HEK293 (cell line): ENCODE results near the gene PDE4D.

Source experiments
- CTCF ChIA-PET: fragments of 350-600 bp; formaldehyde crosslinking; extraction: SDS; loops from one replicate; lab custom pipeline; 2021; ENCODE audit warnings: antibody characterized with exemption; lab: Yijun Ruan, JAX
- POLR2A ChIA-PET: fragments of 300-600 bp; formaldehyde crosslinking; extraction: SDS; loops from one replicate; lab custom pipeline; 2020; ENCODE audit warnings: antibody characterized with exemption, inconsistent platforms; lab: Yijun Ruan, JAX
- H3K27ac ChIP-seq: fragments of 200-500 bp; sonication (Bioruptor generic); 2 replicates; pipeline ENCODE4 v1.5.1; 2014; ENCODE audit warnings: low read depth, low read length, control low read depth, inconsistent platforms; ENCODE audit errors: extremely low read depth
- H3K36me3 ChIP-seq, 2 experiments: fragments of 200-500 bp in 1 of 2; sonication (Bioruptor generic) in 1 of 2; 1 replicate in 1 of 2; 2 replicates in 1 of 2; pipeline ENCODE4 v1.5.1; 2014 to 2017; ENCODE audit warnings: inconsistent platforms in 2 of 2, low read length in 2 of 2; ENCODE audit not compliant: control insufficient read depth in 2 of 2, insufficient read depth in 1 of 2
- H3K4me1 ChIP-seq: fragments of 200-500 bp; sonication (Bioruptor generic); 2 replicates; pipeline ENCODE4 v1.5.1; 2014; ENCODE audit warnings: mild to moderate bottlenecking, low read length, inconsistent platforms; ENCODE audit not compliant: control insufficient read depth, insufficient read depth
- H3K4me3 ChIP-seq: 2 replicates; pipeline ENCODE4 v1.5.1; 2011; ENCODE audit warnings: low read depth, mild to moderate bottlenecking, control low read depth, low read length, moderate library complexity
- H3K9me3 ChIP-seq: fragments of 200-500 bp; sonication (Bioruptor generic); 2 replicates; pipeline ENCODE4 v1.5.1; 2014; ENCODE audit warnings: low read depth, low read length, inconsistent platforms; ENCODE audit not compliant: control insufficient read depth, insufficient read depth
- ELK4 ChIP-seq: IDR thresholded peaks from 2 replicates; pipeline ENCODE4 v1.6.1; 2011; ENCODE audit warnings: mild to moderate bottlenecking, low read depth, low read length, borderline replicate concordance
- FEZF1 ChIP-seq: fragments of 450-650 bp; formaldehyde crosslinking; IDR thresholded peaks from 2 replicates; pipeline ENCODE4 v1.5.1; 2016; ENCODE audit warnings: missing biosample characterization, missing genetic modification characterization
- GLI4 ChIP-seq: fragments of 450-650 bp; formaldehyde crosslinking; IDR thresholded peaks from 2 replicates; pipeline ENCODE4 v1.5.1; 2016; ENCODE audit warnings: missing biosample characterization, missing genetic modification characterization
- KLF16 ChIP-seq: fragments of 450-650 bp; formaldehyde crosslinking; IDR thresholded peaks from 2 replicates; pipeline ENCODE4 v1.5.1; 2017; ENCODE audit warnings: missing biosample characterization, missing genetic modification characterization
- KLF9 ChIP-seq: fragments of 450-650 bp; formaldehyde crosslinking; IDR thresholded peaks from 2 replicates; pipeline ENCODE4 v1.5.1; 2016; ENCODE audit warnings: missing biosample characterization, missing genetic modification characterization, low read depth
- ZBTB26 ChIP-seq: fragments of 450-650 bp; formaldehyde crosslinking; optimal IDR thresholded peaks from 2 replicates; pipeline ENCODE3; 2016; ENCODE audit warnings: missing biosample characterization, mild to moderate bottlenecking, missing genetic modification characterization
- ZNF121 ChIP-seq: fragments of 450-650 bp; formaldehyde crosslinking; IDR thresholded peaks from 2 replicates; pipeline ENCODE4 v1.5.1; 2016; ENCODE audit warnings: missing biosample characterization, missing genetic modification characterization
- ZNF16 ChIP-seq: fragments of 450-650 bp; formaldehyde crosslinking; IDR thresholded peaks from 2 replicates; pipeline ENCODE4 v1.5.1; 2016; ENCODE audit warnings: low read depth, missing biosample characterization, missing genetic modification characterization
- ZNF184 ChIP-seq: fragments of 450-650 bp; IDR thresholded peaks from 2 replicates; pipeline ENCODE4 v1.5.1; 2018; ENCODE audit warnings: missing biosample characterization, mild to moderate bottlenecking, missing genetic modification characterization
- ZNF274 ChIP-seq, 2 experiments: fragments of 200-500 bp in 1 of 2; fragments of 450-650 bp in 1 of 2; sonication (Bioruptor generic) in 1 of 2; formaldehyde crosslinking in 1 of 2; IDR thresholded peaks; 2 replicates each; pipeline versions ENCODE4 v1.5.1 to v1.6.1; 2014 to 2016; ENCODE audit warnings: borderline replicate concordance in 1 of 2, inconsistent platforms in 1 of 2, low read length in 1 of 2, missing biosample characterization in 1 of 2, missing genetic modification characterization in 1 of 2
- ZNF366 ChIP-seq: fragments of 450-650 bp; formaldehyde crosslinking; conservative IDR thresholded peaks from 2 replicates; pipeline ENCODE4 v1.5.1; 2016; ENCODE audit warnings: missing biosample characterization, missing genetic modification characterization
- ZNF394 ChIP-seq: fragments of 450-650 bp; formaldehyde crosslinking; IDR thresholded peaks from 2 replicates; pipeline ENCODE4 v1.5.1; 2016; ENCODE audit warnings: missing biosample characterization, missing genetic modification characterization, mild to moderate bottlenecking, moderate library complexity, borderline replicate concordance
- ZNF416 ChIP-seq: fragments of 450-650 bp; formaldehyde crosslinking; IDR thresholded peaks from 2 replicates; pipeline ENCODE4 v1.5.1; 2016; ENCODE audit warnings: missing biosample characterization, missing genetic modification characterization
- ZNF423 ChIP-seq: fragments of 450-650 bp; formaldehyde crosslinking; IDR thresholded peaks from 2 replicates; pipeline ENCODE4 v1.5.1; 2016; ENCODE audit warnings: missing biosample characterization, missing genetic modification characterization
- ZNF561 ChIP-seq: fragments of 450-650 bp; IDR thresholded peaks from 2 replicates; pipeline ENCODE4 v1.5.1; 2018; ENCODE audit warnings: missing biosample characterization, missing genetic modification characterization, borderline replicate concordance
- ZNF626 ChIP-seq: fragments of 450-650 bp; sonication (Bioruptor Pico); formaldehyde crosslinking; IDR thresholded peaks from 2 replicates; pipeline ENCODE4 v1.5.1; 2018; ENCODE audit warnings: missing biosample characterization, missing genetic modification characterization, inconsistent platforms
- ZNF629 ChIP-seq: fragments of 450-650 bp; formaldehyde crosslinking; IDR thresholded peaks from 2 replicates; pipeline ENCODE4 v1.5.1; 2017; ENCODE audit warnings: missing biosample characterization, missing genetic modification characterization
- ZNF658 ChIP-seq: fragments of 450-650 bp; formaldehyde crosslinking; IDR thresholded peaks from 2 replicates; pipeline ENCODE4; 2016; ENCODE audit warnings: missing biosample characterization, missing genetic modification characterization
- ZSCAN5A ChIP-seq: fragments of 450-650 bp; formaldehyde crosslinking; IDR thresholded peaks from 2 replicates; pipeline ENCODE4 v1.5.1; 2016; ENCODE audit warnings: missing biosample characterization, missing genetic modification characterization
- ZXDB ChIP-seq: fragments of 450-650 bp; formaldehyde crosslinking; IDR thresholded peaks from 2 replicates; pipeline ENCODE4 v1.5.1; 2016; ENCODE audit warnings: missing biosample characterization, missing genetic modification characterization
- TF ChIP-seq, protein P1 (sequence below): fragments of 450-650 bp; formaldehyde crosslinking; IDR thresholded peaks from 2 replicates; pipeline ENCODE4 v1.5.1; 2016; ENCODE audit warnings: missing biosample characterization, missing genetic modification characterization, low read depth
- TF ChIP-seq, protein P2 (sequence below): fragments of 450-650 bp; formaldehyde crosslinking; IDR thresholded peaks from 2 replicates; pipeline ENCODE4 v1.5.1; 2016; ENCODE audit warnings: missing biosample characterization, missing genetic modification characterization

Gene PDE4D

DNA sequence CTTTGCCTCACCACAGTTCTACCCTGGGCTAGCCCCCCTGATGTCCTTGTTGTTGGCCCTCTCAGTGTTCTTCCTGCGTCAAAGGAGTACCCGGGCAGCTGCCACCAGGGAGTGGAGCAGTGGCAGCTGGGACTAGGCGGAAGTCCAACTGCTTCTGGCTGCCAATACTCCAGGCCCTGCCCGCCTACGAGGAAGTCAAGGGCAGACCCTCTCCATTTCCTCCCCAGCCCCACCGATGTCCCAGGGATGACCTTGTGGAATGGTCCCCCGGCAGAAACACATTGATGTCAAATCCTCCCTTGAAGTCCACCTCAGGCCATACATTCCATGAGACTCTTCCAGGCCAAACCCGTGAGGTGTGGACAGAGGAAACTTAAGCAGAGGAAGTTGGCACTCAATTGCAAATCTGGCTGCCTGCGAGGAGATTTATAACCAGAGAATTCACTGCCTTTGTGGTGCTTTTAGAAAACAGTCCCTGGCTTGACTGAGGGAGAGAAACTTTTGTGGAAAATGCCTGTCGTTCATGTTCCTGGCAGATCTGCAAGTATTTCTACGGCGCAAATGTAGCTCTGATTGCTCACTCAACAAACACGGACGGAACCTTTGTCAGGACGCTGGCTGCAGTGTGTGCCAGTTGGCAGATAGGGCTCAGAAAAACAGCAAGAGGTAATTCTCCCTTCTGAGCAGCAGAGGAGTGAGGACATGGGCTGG is 970.9 kb downstream of the PDE4D start (continued):
- TF ChIP-seq ZNF561 (tag by site-specific recombination) (no peak), ZNF416 (tag by site-specific recombination) (no peak), ZXDB (tag by site-specific recombination) (no peak), ZBTB26 (tag by site-specific recombination) (no peak)

DNA sequence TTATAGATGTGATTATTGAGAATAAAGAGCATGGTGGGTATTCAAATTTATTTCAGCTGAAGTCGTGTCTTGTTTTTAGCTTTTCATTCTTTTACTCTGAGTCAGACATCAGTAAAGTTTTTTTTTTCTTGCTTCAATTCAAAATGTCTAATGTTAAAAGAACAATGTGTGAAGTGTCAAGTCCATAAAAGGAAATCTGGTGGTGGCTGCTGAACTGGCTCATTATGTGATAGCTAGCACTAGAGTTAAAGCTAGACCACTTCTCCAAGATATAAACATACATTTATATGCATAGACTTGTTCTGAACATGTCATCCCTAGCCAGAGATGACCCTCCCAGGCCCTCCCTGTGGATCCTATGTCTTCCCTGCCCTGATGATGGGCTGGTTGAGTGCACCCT is 972.4 kb downstream of the PDE4D start:
- Histone ChIP-seq H3K36me3 (no peaks in the 10 kb centered on the region), H3K27ac (no peak overlapping the region), H3K4me1 (peaks cover 9% of the 10 kb centered on the region), H3K4me3 (no peak overlapping the region), H3K9me3 (no peaks in the 10 kb centered on the region)
- ChIA-PET CTCF (no interaction called here), POLR2A (no interaction called here)
- TF ChIP-seq KLF16 (tag by site-specific recombination) (no peak), ZNF184 (no peak), KLF9 (no peak), GLI4 (no peak), ZNF16 (tag by site-specific recombination) (no peak), ZSCAN5A (tag by site-specific recombination) (no peak), ZNF394 (no peak), ZNF423 (tag by site-specific recombination) (no peak), ZNF274 (IDR thresholded peaks at IDR 0.05; ENCODE audit: low read length) (no peak), ZNF274 (tag by site-specific recombination; IDR thresholded peaks at IDR 0.05; ENCODE audit: borderline replicate concordance) (no peak), ZNF658 (tag by site-specific recombination) (no peak), ELK4 (no peak), ZNF629 (tag by site-specific recombination) (no peak), ZNF366 (no peak), ZNF121 (tag by site-specific recombination) (no peak), ZNF626 (tag by site-specific recombination) (no peak), ZBTB26 (tag by site-specific recombination) (no peak), FEZF1 (no peak)
- TF ChIP-seq, protein P1, sequence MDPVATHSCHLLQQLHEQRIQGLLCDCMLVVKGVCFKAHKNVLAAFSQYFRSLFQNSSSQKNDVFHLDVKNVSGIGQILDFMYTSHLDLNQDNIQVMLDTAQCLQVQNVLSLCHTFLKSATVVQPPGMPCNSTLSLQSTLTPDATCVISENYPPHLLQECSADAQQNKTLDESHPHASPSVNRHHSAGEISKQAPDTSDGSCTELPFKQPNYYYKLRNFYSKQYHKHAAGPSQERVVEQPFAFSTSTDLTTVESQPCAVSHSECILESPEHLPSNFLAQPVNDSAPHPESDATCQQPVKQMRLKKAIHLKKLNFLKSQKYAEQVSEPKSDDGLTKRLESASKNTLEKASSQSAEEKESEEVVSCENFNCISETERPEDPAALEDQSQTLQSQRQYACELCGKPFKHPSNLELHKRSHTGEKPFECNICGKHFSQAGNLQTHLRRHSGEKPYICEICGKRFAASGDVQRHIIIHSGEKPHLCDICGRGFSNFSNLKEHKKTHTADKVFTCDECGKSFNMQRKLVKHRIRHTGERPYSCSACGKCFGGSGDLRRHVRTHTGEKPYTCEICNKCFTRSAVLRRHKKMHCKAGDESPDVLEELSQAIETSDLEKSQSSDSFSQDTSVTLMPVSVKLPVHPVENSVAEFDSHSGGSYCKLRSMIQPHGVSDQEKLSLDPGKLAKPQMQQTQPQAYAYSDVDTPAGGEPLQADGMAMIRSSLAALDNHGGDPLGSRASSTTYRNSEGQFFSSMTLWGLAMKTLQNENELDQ: no peak
- TF ChIP-seq, protein P2, sequence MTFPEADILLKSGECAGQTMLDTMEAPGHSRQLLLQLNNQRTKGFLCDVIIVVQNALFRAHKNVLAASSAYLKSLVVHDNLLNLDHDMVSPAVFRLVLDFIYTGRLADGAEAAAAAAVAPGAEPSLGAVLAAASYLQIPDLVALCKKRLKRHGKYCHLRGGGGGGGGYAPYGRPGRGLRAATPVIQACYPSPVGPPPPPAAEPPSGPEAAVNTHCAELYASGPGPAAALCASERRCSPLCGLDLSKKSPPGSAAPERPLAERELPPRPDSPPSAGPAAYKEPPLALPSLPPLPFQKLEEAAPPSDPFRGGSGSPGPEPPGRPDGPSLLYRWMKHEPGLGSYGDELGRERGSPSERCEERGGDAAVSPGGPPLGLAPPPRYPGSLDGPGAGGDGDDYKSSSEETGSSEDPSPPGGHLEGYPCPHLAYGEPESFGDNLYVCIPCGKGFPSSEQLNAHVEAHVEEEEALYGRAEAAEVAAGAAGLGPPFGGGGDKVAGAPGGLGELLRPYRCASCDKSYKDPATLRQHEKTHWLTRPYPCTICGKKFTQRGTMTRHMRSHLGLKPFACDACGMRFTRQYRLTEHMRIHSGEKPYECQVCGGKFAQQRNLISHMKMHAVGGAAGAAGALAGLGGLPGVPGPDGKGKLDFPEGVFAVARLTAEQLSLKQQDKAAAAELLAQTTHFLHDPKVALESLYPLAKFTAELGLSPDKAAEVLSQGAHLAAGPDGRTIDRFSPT: no peak
